ENCODE data around the gene PRDX1.

The PRDX1 gene

GRCh38 chr1:45568421-45568820 is 46.7 kb upstream of the PRDX1 start:
- Histone ChIP-seq H3K9ac (no peak overlapping the region), H3K4me2 (ENCODE audit: low read length) (no peak overlapping the region), H2AFZ (no peak overlapping the region), H3K27me3 (ENCODE audit: control insufficient read depth, insufficient read depth, low read length) (no peaks in the 10 kb centered on the region), H3K4me3 (ENCODE audit: low read depth, low read length) (no peak overlapping the region), H3K9me3 (ENCODE audit: control insufficient read depth, low read length) (no peaks in the 10 kb centered on the region), H3K4me1 (no peaks in the 10 kb centered on the region), H3K27ac (no peak overlapping the region), H3K36me3 (ENCODE audit: control insufficient read depth, insufficient read depth, low read length) (no peaks in the 10 kb centered on the region), H3K79me2 (no peaks in the 10 kb centered on the region)
- TF ChIP-seq CTCF (IDR thresholded peaks at IDR 0.05): no peak

- no peak overlapping the region for H3K9ac ChIP-seq
- no peak overlapping the region for H3K4me3 ChIP-seq (ENCODE audit: low read depth, low read length)
- H2AFZ ChIP-seq: no peak overlapping the region
- H3K9me3 ChIP-seq (ENCODE audit: control insufficient read depth, low read length): no peaks in the 10 kb centered on the region
- H3K4me2 ChIP-seq (ENCODE audit: low read length): no peak overlapping the region
- H3K27me3 ChIP-seq (ENCODE audit: control insufficient read depth, insufficient read depth, low read length): no peaks in the 10 kb centered on the region
- no peak overlapping the region for H3K27ac ChIP-seq
- H3K79me2 ChIP-seq: no peaks in the 10 kb centered on the region
- no peaks in the 10 kb centered on the region for H3K36me3 ChIP-seq (ENCODE audit: control insufficient read depth, insufficient read depth, low read length)
- TF ChIP-seq CTCF (IDR thresholded peaks at IDR 0.05): no peak
- H3K4me1 ChIP-seq: no peaks in the 10 kb centered on the region
Observed at GRCh38 chr1:45567911-45568310, 46.2 kb upstream of the PRDX1 start.

- Histone ChIP-seq H2AFZ (no peak overlapping the region), H3K27ac (no peak overlapping the region), H3K4me2 (ENCODE audit: low read length) (no peak overlapping the region), H3K9me3 (ENCODE audit: control insufficient read depth, low read length) (no peaks in the 10 kb centered on the region), H3K27me3 (ENCODE audit: control insufficient read depth, insufficient read depth, low read length) (no peaks in the 10 kb centered on the region), H3K4me1 (no peaks in the 10 kb centered on the region), H3K36me3 (ENCODE audit: control insufficient read depth, insufficient read depth, low read length) (no peaks in the 10 kb centered on the region), H3K9ac (no peak overlapping the region), H3K4me3 (ENCODE audit: low read depth, low read length) (no peak overlapping the region), H3K79me2 (no peaks in the 10 kb centered on the region)
- TF ChIP-seq CTCF (IDR thresholded peaks at IDR 0.05): no peak
Observed at GRCh38 chr1:45566722-45567121, 45.0 kb upstream of the PRDX1 start.

GRCh38 chr1:45563843-45564242 is 42.2 kb upstream of the PRDX1 start:
- Histone ChIP-seq H3K79me2 (no peaks in the 10 kb centered on the region), H3K27me3 (ENCODE audit: control insufficient read depth, insufficient read depth, low read length) (no peaks in the 10 kb centered on the region), H3K9ac (no peak overlapping the region), H3K4me1 (no peaks in the 10 kb centered on the region), H2AFZ (no peak overlapping the region), H3K4me3 (ENCODE audit: low read depth, low read length) (no peak overlapping the region), H3K4me2 (ENCODE audit: low read length) (no peak overlapping the region), H3K27ac (no peak overlapping the region), H3K9me3 (ENCODE audit: control insufficient read depth, low read length) (no peaks in the 10 kb centered on the region), H3K36me3 (ENCODE audit: control insufficient read depth, insufficient read depth, low read length) (no peaks in the 10 kb centered on the region)
- no peak for TF ChIP-seq CTCF (IDR thresholded peaks at IDR 0.05)

- Histone ChIP-seq H3K36me3 (ENCODE audit: control insufficient read depth, insufficient read depth, low read length) (no peaks in the 10 kb centered on the region), H3K4me3 (ENCODE audit: low read depth, low read length) (no peak overlapping the region), H3K9me3 (ENCODE audit: control insufficient read depth, low read length) (no peaks in the 10 kb centered on the region), H3K27me3 (ENCODE audit: control insufficient read depth, insufficient read depth, low read length) (no peaks in the 10 kb centered on the region), H3K79me2 (no peaks in the 10 kb centered on the region), H2AFZ (no peak overlapping the region), H3K4me2 (ENCODE audit: low read length) (no peak overlapping the region), H3K4me1 (no peaks in the 10 kb centered on the region), H3K9ac (no peak overlapping the region), H3K27ac (no peak overlapping the region)
- no peak for TF ChIP-seq CTCF (IDR thresholded peaks at IDR 0.05)
Observed at GRCh38 chr1:45557422-45557944, 35.8 kb upstream of the PRDX1 start.

All from parathyroid adenoma (tissue), 2 donors.